IMR-90 (cell line): ENCODE data around the gene CALN1. TPM values are rescaled to one million over a fixed set of nuclear protein-coding genes. Genes with fewer than 3 reads are reported as not detected.

Experiments
- ATAC-seq: fragments of 200-7000 bp; cut with Tn5 transposase; 2 replicates; pipeline ENCODE4 v1.9.1; 2020; ENCODE audit warnings: low read depth, mild to moderate bottlenecking, moderate library complexity
- BruUV-seq: library from RNA; stranded (reverse); fragments of 400-500 nt; replicated peaks from 2 replicates; lab custom pipeline; 2021; lab: Mats Ljungman, UMichigan
- CTCF ChIA-PET: fragments of 300-600 bp; formaldehyde crosslinking; extraction: SDS; loops from one replicate; lab custom pipeline; 2021; ENCODE audit warnings: antibody characterized with exemption; lab: Yijun Ruan, JAX
- POLR2A ChIA-PET: fragments of 300-600 bp; sonication (Branson Sonifier 250); formaldehyde crosslinking; loops from one replicate; lab custom pipeline; 2022; ENCODE audit warnings: antibody characterized with exemption; ENCODE audit not compliant: unreplicated experiment; lab: Charles Lee
- DNase-seq: peaks from one replicate; pipeline ENCODE4 v3.0.0; 2013
- H2AFZ ChIP-seq: replicated peaks from 2 replicates; pipeline ENCODE3; 2013; ENCODE audit warnings: low read length, mild to moderate bottlenecking; ENCODE audit not compliant: poor library complexity
- H2AK5ac ChIP-seq: 2 replicates; pipeline ENCODE4 v1.6.1; 2013; ENCODE audit warnings: low read depth, low read length, inconsistent platforms
- H2AK9ac ChIP-seq: replicated peaks from 2 replicates; pipeline ENCODE3; 2013; ENCODE audit warnings: mild to moderate bottlenecking, low read depth, low read length, moderate library complexity; ENCODE audit not compliant: poor library complexity
- H2BK120ac ChIP-seq: 2 replicates; pipeline ENCODE4 v1.6.1; 2013; ENCODE audit warnings: low read depth, low read length, inconsistent platforms
- H2BK15ac ChIP-seq: 3 replicates; pipeline ENCODE4 v1.6.1; 2013; ENCODE audit warnings: low read depth, low read length, inconsistent platforms
- H2BK20ac ChIP-seq: 2 replicates; pipeline ENCODE4 v1.6.1; 2013; ENCODE audit warnings: low read depth, mild to moderate bottlenecking, inconsistent platforms, low read length, moderate library complexity
- H2BK5ac ChIP-seq: 2 replicates; pipeline ENCODE4 v1.6.1; 2013; ENCODE audit warnings: mild to moderate bottlenecking, low read depth, low read length, inconsistent platforms; ENCODE audit not compliant: poor library complexity, severe bottlenecking
- H3K14ac ChIP-seq: replicated peaks from 2 replicates; pipeline ENCODE4 v1.6.1; 2013; ENCODE audit warnings: low read depth, low read length, inconsistent platforms
- H3K18ac ChIP-seq: 2 replicates; pipeline ENCODE4 v1.6.1; 2013; ENCODE audit warnings: low read depth, low read length, control low read depth
- H3K23ac ChIP-seq: 2 replicates; pipeline ENCODE4 v1.6.1; 2013; ENCODE audit warnings: low read depth, low read length, inconsistent platforms
- H3K27ac ChIP-seq: 2 replicates; pipeline ENCODE4 v1.5.1; 2013; ENCODE audit warnings: mild to moderate bottlenecking, control low read depth, low read length; ENCODE audit not compliant: insufficient read depth
- H3K27me3 ChIP-seq: 2 replicates; pipeline ENCODE4 v1.6.1; 2013; ENCODE audit warnings: low read length; ENCODE audit not compliant: control insufficient read depth, insufficient read depth
- H3K36me3 ChIP-seq: 2 replicates; pipeline ENCODE4 v1.6.1; 2013; ENCODE audit warnings: low read length, mixed read lengths; ENCODE audit not compliant: control insufficient read depth, insufficient read depth
- H3K4ac ChIP-seq: 2 replicates; pipeline ENCODE4 v1.6.1; 2013; ENCODE audit warnings: low read depth, low read length, inconsistent platforms
- H3K4me1 ChIP-seq: 2 replicates; pipeline ENCODE4 v1.6.1; 2013; ENCODE audit warnings: low read length, mixed read lengths; ENCODE audit not compliant: control insufficient read depth, insufficient read depth
- H3K4me2 ChIP-seq: 2 replicates; pipeline ENCODE4 v1.6.1; 2013; ENCODE audit warnings: low read depth, mild to moderate bottlenecking, control low read depth, low read length, moderate library complexity
- H3K4me3 ChIP-seq: 2 replicates; pipeline ENCODE4 v1.5.1; 2013; ENCODE audit warnings: low read depth, mild to moderate bottlenecking, control low read depth, low read length, moderate library complexity; ENCODE audit not compliant: insufficient read depth
- H3K56ac ChIP-seq: 2 replicates; pipeline ENCODE4 v1.6.1; 2013; ENCODE audit warnings: low read length, inconsistent platforms; ENCODE audit not compliant: insufficient read depth; ENCODE audit errors: extremely low read depth
- H3K79me1 ChIP-seq, 2 experiments: 2 replicates each; pipeline ENCODE4 v1.6.1; 2013; ENCODE audit warnings: low read length in 2 of 2, inconsistent platforms in 1 of 2, low read depth in 1 of 2
- H3K9ac ChIP-seq: 2 replicates; pipeline ENCODE4 v1.6.1; 2013; ENCODE audit warnings: low read depth, low read length, control low read depth
- H3K9me1 ChIP-seq: 2 replicates; pipeline ENCODE4 v1.6.1; 2013; ENCODE audit warnings: low read length, inconsistent platforms; ENCODE audit not compliant: insufficient read depth
- H3K9me3 ChIP-seq: 2 replicates; pipeline ENCODE4 v1.6.1; 2013; ENCODE audit warnings: low read length; ENCODE audit not compliant: control insufficient read depth, insufficient read depth
- H4K20me1 ChIP-seq: 2 replicates; pipeline ENCODE4 v1.6.1; 2013; ENCODE audit warnings: low read length, inconsistent platforms; ENCODE audit not compliant: insufficient read depth
- H4K5ac ChIP-seq: 2 replicates; pipeline ENCODE4 v1.6.1; 2013; ENCODE audit warnings: mild to moderate bottlenecking, low read depth, low read length, control low read depth
- H4K8ac ChIP-seq, 2 experiments: 2 replicates each; pipeline ENCODE4 v1.6.1; 2013; ENCODE audit warnings: low read depth in 2 of 2, low read length in 2 of 2, control low read depth in 1 of 2, inconsistent platforms in 1 of 2
- H4K91ac ChIP-seq: 2 replicates; pipeline ENCODE4 v1.6.1; 2013; ENCODE audit warnings: low read depth, low read length, inconsistent platforms; ENCODE audit not compliant: insufficient read depth
- CEBPB ChIP-seq: IDR thresholded peaks from 2 replicates; pipeline ENCODE4 v1.6.1; 2012; ENCODE audit warnings: low read depth, low read length, improper control_type of control experiment
- CHD1 ChIP-seq: IDR thresholded peaks from 2 replicates; pipeline ENCODE4 v1.6.1; 2012; ENCODE audit warnings: low read depth, low read length, improper control_type of control experiment
- CTCF ChIP-seq: conservative IDR thresholded peaks from 2 replicates; pipeline ENCODE4 v1.5.1; 2012; ENCODE audit warnings: mild to moderate bottlenecking, low read depth, low read length, improper control_type of control experiment
- ELK1 ChIP-seq: fragments of 150-350 bp; IDR thresholded peaks from 2 replicates; pipeline ENCODE4 v1.6.1; 2016; ENCODE audit warnings: low read depth, mild to moderate bottlenecking, low read length, moderate library complexity, borderline replicate concordance
- FOS ChIP-seq: fragments of 150-350 bp; IDR thresholded peaks from 2 replicates; pipeline ENCODE4 v1.6.1; 2016; ENCODE audit warnings: low read depth, low read length
- MAZ ChIP-seq: IDR thresholded peaks from 2 replicates; pipeline ENCODE4 v1.6.1; 2012; ENCODE audit warnings: low read depth, mild to moderate bottlenecking, low read length, improper control_type of control experiment, moderate library complexity, borderline replicate concordance
- POLR2A ChIP-seq: IDR thresholded peaks from 2 replicates; pipeline ENCODE4 v1.6.1; 2012; ENCODE audit warnings: mild to moderate bottlenecking, low read depth, low read length
- USF2 ChIP-seq: fragments of 150-350 bp; IDR thresholded peaks from 2 replicates; pipeline ENCODE4 v1.6.1; 2017; ENCODE audit warnings: mild to moderate bottlenecking, antibody characterized with exemption, low read length, low read depth
- WGBS, 2 experiments: methylation state at CpG; one replicate each; pipeline versions ENCODE4 v1.1.5 to v1.1.7; 2013; ENCODE audit warnings: missing lambda C conversion rate in 2 of 2; ENCODE audit not compliant: insufficient read length in 1 of 2; ENCODE audit errors: extremely low coverage in 2 of 2; 5-methylcytosine and 5-hydroxymethylcytosine counted together
- dilution Hi-C: fragments of 300-500 bp; cut with HindIII; formaldehyde crosslinking; loops from one replicate; pipeline ENCODE4 v1.14.3; 2018; ENCODE audit warnings: low sequenced_read_pairs; ENCODE audit not compliant: unreplicated experiment
- in situ Hi-C: fragments of 300-500 bp; cut with MboI; formaldehyde crosslinking; loops from 3 replicates; pipeline ENCODE4 v1.14.3; 2019; ENCODE audit warnings: low sequenced_read_pairs, inconsistent platforms, mixed read lengths
- intact Hi-C: fragments of 100-400 bp; cut with micrococcal nuclease; formaldehyde crosslinking; loops from 2 replicates; pipeline ENCODE4 v1.10.0; 2022
- polyA plus RNA-seq, 3 experiments: library from polyadenylated mRNA; depleted of rRNA; stranded (reverse); fragments of >200 nt; gene quantifications; 2 replicates each; pipeline ENCODE4 v1.2.3, GENCODE V29; 2012; ENCODE audit warnings: low replicate concordance in 1 of 3
- total RNA-seq: library from RNA; depleted of rRNA; stranded (reverse); fragments of >200 nt; gene quantifications from 2 replicates; pipeline ENCODE4 v1.2.3, GENCODE V29; 2012

CALN1 gene
- total and polyA plus RNA-seq, 2 of the 4 experiments (the other 2 are of a cell fraction): not detected

- no peak overlapping the region for H2BK5ac ChIP-seq
- no peak overlapping the region for H3K4me3 ChIP-seq
- in situ Hi-C loops (no loop called here), intact Hi-C loops (no loop called here), dilution Hi-C loops (no loop called here)
- no peak for TF ChIP-seq CTCF
- TF ChIP-seq ELK1: no peak
- no peak for TF ChIP-seq USF2
- TF ChIP-seq POLR2A: no peak
- no peak for TF ChIP-seq CHD1
- no peak for TF ChIP-seq MAZ
- no peak for TF ChIP-seq CEBPB
- TF ChIP-seq FOS: no peak
- no peak overlapping the region for H4K91ac ChIP-seq
- no peaks in the 10 kb centered on the region for H3K9me1 ChIP-seq
- H3K36me3 ChIP-seq: no peaks in the 10 kb centered on the region
- no peak overlapping the region for H2BK120ac ChIP-seq
- H2AFZ ChIP-seq: no peak overlapping the region
- ChIA-PET CTCF (no interaction called here), POLR2A (no interaction called here)
- H3K14ac ChIP-seq: no peak overlapping the region
- no peaks in the 10 kb centered on the region for H3K27me3 ChIP-seq
- H3K4me2 ChIP-seq: no peak overlapping the region
- H3K9ac ChIP-seq: no peak overlapping the region
- no peak overlapping the region for H3K27ac ChIP-seq
- H2BK15ac ChIP-seq: no peak overlapping the region
- H3K4ac ChIP-seq: no peak overlapping the region
- no peak overlapping the region for H4K5ac ChIP-seq
- ATAC-seq (no peak), DNase-seq (no peak)
- WGBS, 2 experiments: no CpG with 5 or more reads among the region's 2 CpGs
- H2BK20ac ChIP-seq: no peak overlapping the region
- no peak overlapping the region for H2AK9ac ChIP-seq
- H4K20me1 ChIP-seq: no peaks in the 10 kb centered on the region
- H3K56ac ChIP-seq: no peak overlapping the region
- no peaks in the 10 kb centered on the region for H3K79me1 ChIP-seq
- no peak overlapping the region for H3K23ac ChIP-seq
- H3K4me1 ChIP-seq: no peaks in the 10 kb centered on the region
- peaks cover 16% of the 10 kb centered on the region; the same call in 1 of the 2 replicates for H3K9me3 ChIP-seq
- no peak overlapping the region for H2AK5ac ChIP-seq
- no TSS peak for BruUV-seq
- no peak overlapping the region for H4K8ac ChIP-seq
- H3K18ac ChIP-seq: no peak overlapping the region
Measured at GRCh38 chr7:71768450-71768849, 643.7 kb downstream of the CALN1 start.
